Right lobe of liver (tissue), 4 donors: ENCODE results near the gene UBR7.

Experiments used
- CTCF ChIP-seq, 4 donors: fragments of 200-600 bp in 3 of 4; fragments of 450-650 bp in 1 of 4; IDR thresholded peaks; one replicate each; pipeline versions ENCODE4 v1.5.1 to v1.8.0; 2016 to 2022; ENCODE audit warnings: antibody characterized with exemption in 4 of 4, mild to moderate bottlenecking in 2 of 4
- POLR2A ChIP-seq: fragments of 450-650 bp; IDR thresholded peaks from one replicate; pipeline ENCODE4 v1.6.1; 2017; ENCODE audit warnings: antibody characterized with exemption, mild to moderate bottlenecking
- donor health status: DM: no; HTN: no; CAD: no.
- donor health status: DM: no; HTN: no; CAD: no.
- donor health status: DM: no; HTN: yes; CAD: no.

GRCh38 chr14:93231129-93231979, 24.3 kb downstream of the UBR7 start:
- TF ChIP-seq CTCF (IDR thresholded peaks at IDR 0.05): no peak
- TF ChIP-seq POLR2A: no peak
